ENCODE results near the gene TSPAN2. TPM values are rescaled to one million over a fixed set of nuclear protein-coding genes. Genes with fewer than 3 reads are reported as not detected.

Gene TSPAN2
- total and polyA plus RNA-seq, 2 experiments from 2014 or later: 11.2 to 11.8 TPM

DNA sequence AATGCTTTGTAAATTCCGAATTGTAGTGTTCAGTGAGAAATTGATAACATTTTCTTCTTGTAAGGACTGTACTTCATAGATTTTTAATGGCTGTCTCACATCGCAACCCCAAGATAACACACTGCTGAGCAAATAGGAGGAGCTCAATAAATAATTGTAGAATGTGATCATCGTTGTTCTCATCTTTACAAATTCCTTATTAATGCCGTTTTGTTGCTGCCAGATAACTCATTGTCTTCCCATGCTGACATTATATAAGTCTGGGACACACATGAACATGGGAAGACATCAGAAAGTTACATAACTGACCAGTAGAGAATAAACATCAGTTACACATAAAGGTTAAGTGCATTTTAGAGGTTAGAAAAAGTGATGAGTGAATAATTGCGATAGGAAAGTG, 46.4 kb upstream of the TSPAN2 start (continued):
- TF ChIP-seq, protein P1, sequence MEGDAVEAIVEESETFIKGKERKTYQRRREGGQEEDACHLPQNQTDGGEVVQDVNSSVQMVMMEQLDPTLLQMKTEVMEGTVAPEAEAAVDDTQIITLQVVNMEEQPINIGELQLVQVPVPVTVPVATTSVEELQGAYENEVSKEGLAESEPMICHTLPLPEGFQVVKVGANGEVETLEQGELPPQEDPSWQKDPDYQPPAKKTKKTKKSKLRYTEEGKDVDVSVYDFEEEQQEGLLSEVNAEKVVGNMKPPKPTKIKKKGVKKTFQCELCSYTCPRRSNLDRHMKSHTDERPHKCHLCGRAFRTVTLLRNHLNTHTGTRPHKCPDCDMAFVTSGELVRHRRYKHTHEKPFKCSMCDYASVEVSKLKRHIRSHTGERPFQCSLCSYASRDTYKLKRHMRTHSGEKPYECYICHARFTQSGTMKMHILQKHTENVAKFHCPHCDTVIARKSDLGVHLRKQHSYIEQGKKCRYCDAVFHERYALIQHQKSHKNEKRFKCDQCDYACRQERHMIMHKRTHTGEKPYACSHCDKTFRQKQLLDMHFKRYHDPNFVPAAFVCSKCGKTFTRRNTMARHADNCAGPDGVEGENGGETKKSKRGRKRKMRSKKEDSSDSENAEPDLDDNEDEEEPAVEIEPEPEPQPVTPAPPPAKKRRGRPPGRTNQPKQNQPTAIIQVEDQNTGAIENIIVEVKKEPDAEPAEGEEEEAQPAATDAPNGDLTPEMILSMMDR (conservative IDR thresholded peaks at IDR 0.05; ENCODE audit: low read depth in 2 of 2): no peak
- TF ChIP-seq POLR2AphosphoS5 (IDR thresholded peaks at IDR 0.05; ENCODE audit: low read depth) (no peak), NANOG (IDR thresholded peaks at IDR 0.05; ENCODE audit: borderline replicate concordance) (no peak), CREB1 (CRISPR knock-in tag; IDR thresholded peaks at IDR 0.05; ENCODE audit: low read depth) (no peak), EZH2 (IDR thresholded peaks at IDR 0.05; ENCODE audit: low read depth, unreplicated experiment) (no peak), JUNB (IDR thresholded peaks at IDR 0.05; ENCODE audit: unreplicated experiment) (no peak), ZNF114 (CRISPR knock-in tag; IDR thresholded peaks at IDR 0.05) (no peak), STAT1 (IDR thresholded peaks at IDR 0.05; ENCODE audit: unreplicated experiment) (no peak)
- TF ChIP-seq, protein P2, sequence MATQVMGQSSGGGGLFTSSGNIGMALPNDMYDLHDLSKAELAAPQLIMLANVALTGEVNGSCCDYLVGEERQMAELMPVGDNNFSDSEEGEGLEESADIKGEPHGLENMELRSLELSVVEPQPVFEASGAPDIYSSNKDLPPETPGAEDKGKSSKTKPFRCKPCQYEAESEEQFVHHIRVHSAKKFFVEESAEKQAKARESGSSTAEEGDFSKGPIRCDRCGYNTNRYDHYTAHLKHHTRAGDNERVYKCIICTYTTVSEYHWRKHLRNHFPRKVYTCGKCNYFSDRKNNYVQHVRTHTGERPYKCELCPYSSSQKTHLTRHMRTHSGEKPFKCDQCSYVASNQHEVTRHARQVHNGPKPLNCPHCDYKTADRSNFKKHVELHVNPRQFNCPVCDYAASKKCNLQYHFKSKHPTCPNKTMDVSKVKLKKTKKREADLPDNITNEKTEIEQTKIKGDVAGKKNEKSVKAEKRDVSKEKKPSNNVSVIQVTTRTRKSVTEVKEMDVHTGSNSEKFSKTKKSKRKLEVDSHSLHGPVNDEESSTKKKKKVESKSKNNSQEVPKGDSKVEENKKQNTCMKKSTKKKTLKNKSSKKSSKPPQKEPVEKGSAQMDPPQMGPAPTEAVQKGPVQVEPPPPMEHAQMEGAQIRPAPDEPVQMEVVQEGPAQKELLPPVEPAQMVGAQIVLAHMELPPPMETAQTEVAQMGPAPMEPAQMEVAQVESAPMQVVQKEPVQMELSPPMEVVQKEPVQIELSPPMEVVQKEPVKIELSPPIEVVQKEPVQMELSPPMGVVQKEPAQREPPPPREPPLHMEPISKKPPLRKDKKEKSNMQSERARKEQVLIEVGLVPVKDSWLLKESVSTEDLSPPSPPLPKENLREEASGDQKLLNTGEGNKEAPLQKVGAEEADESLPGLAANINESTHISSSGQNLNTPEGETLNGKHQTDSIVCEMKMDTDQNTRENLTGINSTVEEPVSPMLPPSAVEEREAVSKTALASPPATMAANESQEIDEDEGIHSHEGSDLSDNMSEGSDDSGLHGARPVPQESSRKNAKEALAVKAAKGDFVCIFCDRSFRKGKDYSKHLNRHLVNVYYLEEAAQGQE (IDR thresholded peaks at IDR 0.05; ENCODE audit: unreplicated experiment): no peak

DNA sequence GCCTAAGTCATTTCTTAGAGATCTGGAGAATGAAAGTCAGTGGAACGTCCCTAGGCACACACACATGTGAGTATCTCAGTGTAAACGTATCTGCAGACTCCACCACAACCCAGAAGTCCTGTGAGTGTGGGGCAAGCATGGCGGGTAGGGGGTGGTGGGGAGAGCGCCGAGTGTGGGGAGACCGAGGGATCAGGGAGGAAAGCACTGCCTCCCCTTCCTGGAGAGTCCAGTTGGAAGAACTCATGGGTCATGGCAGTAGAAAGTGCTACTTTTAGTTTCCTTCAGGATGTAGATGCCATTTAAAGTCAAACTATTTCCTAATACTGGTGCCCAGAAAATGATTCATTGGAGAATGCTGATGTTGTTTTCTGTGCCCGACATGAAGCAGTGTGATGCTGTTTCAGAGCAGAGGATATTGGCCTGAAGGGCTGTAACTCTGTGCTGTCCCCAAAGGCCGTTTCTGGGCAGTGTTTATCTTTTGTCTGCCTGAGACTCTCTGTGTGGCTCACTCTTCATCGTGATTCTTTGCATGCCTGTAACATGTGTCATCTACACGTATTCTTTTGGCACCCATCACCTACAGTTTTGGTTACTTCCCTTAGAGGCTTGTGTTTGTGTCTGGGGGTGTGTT, 45.7 kb upstream of the TSPAN2 start:
- Histone ChIP-seq H4K20me1 (replicated peaks; ENCODE audit: insufficient read depth) (no peaks in the 10 kb centered on the region), H3K4me2 (no peak overlapping the region), H2AFZ (no peak overlapping the region), H3F3A (replicated peaks; ENCODE audit: low read depth) (no peaks in the 10 kb centered on the region), H3K4me3 (no peak overlapping the region), H3K27ac (ENCODE audit: low read depth) (no peak overlapping the region), H3K4me1 (ENCODE audit: insufficient read depth) (no peaks in the 10 kb centered on the region), H3K9me2 (ENCODE audit: insufficient read depth) (peaks cover 6% of the 10 kb centered on the region; the same call in 1 of the 2 replicates), H3K79me2 (replicated peaks; ENCODE audit: insufficient read depth) (no peaks in the 10 kb centered on the region), H3K27me3 (ENCODE audit: insufficient read depth) (no peaks in the 10 kb centered on the region), H3K36me3 (ENCODE audit: insufficient read depth) (no peaks in the 10 kb centered on the region)
- Mint-ChIP-seq H3K36me3 (ENCODE audit: low read depth) (no peaks in the 10 kb centered on the region), H3K4me1 (no peaks in the 10 kb centered on the region), H3K4me3 (no peak overlapping the region), H3K27ac (no peak overlapping the region), H3K27me3 (ENCODE audit: insufficient read depth, low read depth, poor library complexity) (peaks cover 8% of the 10 kb centered on the region), H3K9me3 (no peaks in the 10 kb centered on the region)
- DNase-seq (ENCODE audit: low spot score) (no peak), ATAC-seq (no peak)
- no peak for TF ChIP-seq STAT1 (IDR thresholded peaks at IDR 0.05; ENCODE audit: unreplicated experiment)
- TF ChIP-seq, protein P1 (conservative IDR thresholded peaks at IDR 0.05; ENCODE audit: low read depth in 2 of 2): no peak
- TF ChIP-seq ZNF114 (CRISPR knock-in tag; IDR thresholded peaks at IDR 0.05): no peak
- no peak for TF ChIP-seq ZNF331 (CRISPR knock-in tag; IDR thresholded peaks at IDR 0.05; ENCODE audit: low read depth)
- TF ChIP-seq, protein P2 (IDR thresholded peaks at IDR 0.05; ENCODE audit: unreplicated experiment): no peak
- TF ChIP-seq, protein P3, sequence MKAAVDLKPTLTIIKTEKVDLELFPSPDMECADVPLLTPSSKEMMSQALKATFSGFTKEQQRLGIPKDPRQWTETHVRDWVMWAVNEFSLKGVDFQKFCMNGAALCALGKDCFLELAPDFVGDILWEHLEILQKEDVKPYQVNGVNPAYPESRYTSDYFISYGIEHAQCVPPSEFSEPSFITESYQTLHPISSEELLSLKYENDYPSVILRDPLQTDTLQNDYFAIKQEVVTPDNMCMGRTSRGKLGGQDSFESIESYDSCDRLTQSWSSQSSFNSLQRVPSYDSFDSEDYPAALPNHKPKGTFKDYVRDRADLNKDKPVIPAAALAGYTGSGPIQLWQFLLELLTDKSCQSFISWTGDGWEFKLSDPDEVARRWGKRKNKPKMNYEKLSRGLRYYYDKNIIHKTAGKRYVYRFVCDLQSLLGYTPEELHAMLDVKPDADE (IDR thresholded peaks at IDR 0.05): no peak
- no peak for TF ChIP-seq EZH2 (IDR thresholded peaks at IDR 0.05; ENCODE audit: low read depth, unreplicated experiment)
- no peak for TF ChIP-seq JUNB (IDR thresholded peaks at IDR 0.05; ENCODE audit: unreplicated experiment)

Measured in GM23338 (cell line).